IPS-18a (cell line): ENCODE data around the gene NUP50.

Source experiments
- H3K27ac ChIP-seq: one replicate; pipeline ENCODE4 v1.5.1; 2013; ENCODE audit warnings: low read length
- H3K27me3 ChIP-seq: one replicate; pipeline ENCODE4 v1.6.1; 2013; ENCODE audit warnings: mild to moderate bottlenecking, low read length; ENCODE audit not compliant: control insufficient read depth, insufficient read depth
- H3K36me3 ChIP-seq: one replicate; pipeline ENCODE4 v1.6.1; 2013; ENCODE audit warnings: low read depth, low read length; ENCODE audit not compliant: control insufficient read depth
- H3K4me1 ChIP-seq: one replicate; pipeline ENCODE4 v1.6.1; 2013; ENCODE audit warnings: low read depth, low read length; ENCODE audit not compliant: control insufficient read depth
- H3K4me3 ChIP-seq: one replicate; pipeline ENCODE4 v1.5.1; 2013; ENCODE audit warnings: low read length
- H3K9ac ChIP-seq: one replicate; pipeline ENCODE4 v1.6.1; 2013; ENCODE audit warnings: mild to moderate bottlenecking, low read length, moderate library complexity
- H3K9me3 ChIP-seq: one replicate; pipeline ENCODE4 v1.6.1; 2013; ENCODE audit warnings: low read depth, low read length; ENCODE audit not compliant: control insufficient read depth

NUP50 gene, protein sequence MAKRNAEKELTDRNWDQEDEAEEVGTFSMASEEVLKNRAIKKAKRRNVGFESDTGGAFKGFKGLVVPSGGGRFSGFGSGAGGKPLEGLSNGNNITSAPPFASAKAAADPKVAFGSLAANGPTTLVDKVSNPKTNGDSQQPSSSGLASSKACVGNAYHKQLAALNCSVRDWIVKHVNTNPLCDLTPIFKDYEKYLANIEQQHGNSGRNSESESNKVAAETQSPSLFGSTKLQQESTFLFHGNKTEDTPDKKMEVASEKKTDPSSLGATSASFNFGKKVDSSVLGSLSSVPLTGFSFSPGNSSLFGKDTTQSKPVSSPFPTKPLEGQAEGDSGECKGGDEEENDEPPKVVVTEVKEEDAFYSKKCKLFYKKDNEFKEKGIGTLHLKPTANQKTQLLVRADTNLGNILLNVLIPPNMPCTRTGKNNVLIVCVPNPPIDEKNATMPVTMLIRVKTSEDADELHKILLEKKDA

DNA sequence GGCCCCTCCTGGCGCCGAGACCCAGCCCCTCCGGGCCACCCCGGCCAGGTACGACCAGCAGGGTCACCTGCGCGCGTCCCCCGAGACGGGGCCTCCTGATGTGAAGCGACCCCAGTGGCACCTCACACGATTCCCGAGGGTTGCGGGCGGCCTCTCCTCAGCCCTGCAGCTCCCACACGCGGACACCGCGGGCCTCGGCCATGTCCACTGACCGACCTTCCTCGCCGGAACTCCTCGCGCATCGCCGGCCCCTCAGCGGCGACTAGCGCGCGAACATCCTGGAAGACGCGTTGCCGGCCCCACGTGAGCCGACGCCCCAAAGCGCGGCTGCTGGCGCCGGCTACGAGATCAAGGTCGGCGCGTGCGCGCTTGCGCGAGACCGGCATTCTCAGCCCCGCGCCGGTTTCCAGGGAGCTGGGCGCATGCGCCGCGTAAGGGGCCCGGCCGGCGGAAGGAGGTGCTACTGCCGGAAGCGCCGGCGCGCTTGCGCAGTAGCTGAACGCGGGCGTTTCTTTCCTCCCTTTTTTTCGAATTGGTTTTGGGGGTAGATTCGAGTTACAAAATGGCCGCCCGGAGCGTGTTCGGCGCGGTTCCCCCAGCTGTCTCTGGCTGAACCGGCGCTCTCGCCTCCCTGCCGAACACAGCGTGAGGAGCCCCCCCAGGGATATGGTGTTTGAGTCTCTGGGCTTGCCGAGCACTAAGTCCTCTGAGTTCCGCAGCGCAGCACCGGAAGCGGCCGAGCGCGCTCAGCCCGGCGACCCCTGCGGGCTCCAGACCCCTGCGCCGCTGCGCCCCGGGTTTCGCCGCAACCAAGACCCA, at the start of gene NUP50:
TSS of gene NUP50 (plus strand) at position 475 of the 819 bp plus-strand sequence. CDS start 4,253 bp downstream, outside the sequence.
- H3K27me3 ChIP-seq: no peaks in the 10 kb centered on the region
- no peaks in the 10 kb centered on the region for H3K9me3 ChIP-seq
- H3K9ac ChIP-seq: peak within 1 kb of the TSS; percentile 81
- H3K4me3 ChIP-seq: peak within 1 kb of the TSS; percentile 94
- peak within 1 kb of the TSS; percentile 71 for H3K27ac ChIP-seq
- peaks cover 13% of the 10 kb centered on the region for H3K4me1 ChIP-seq
- H3K36me3 ChIP-seq: peaks cover 22% of the 10 kb centered on the region

DNA sequence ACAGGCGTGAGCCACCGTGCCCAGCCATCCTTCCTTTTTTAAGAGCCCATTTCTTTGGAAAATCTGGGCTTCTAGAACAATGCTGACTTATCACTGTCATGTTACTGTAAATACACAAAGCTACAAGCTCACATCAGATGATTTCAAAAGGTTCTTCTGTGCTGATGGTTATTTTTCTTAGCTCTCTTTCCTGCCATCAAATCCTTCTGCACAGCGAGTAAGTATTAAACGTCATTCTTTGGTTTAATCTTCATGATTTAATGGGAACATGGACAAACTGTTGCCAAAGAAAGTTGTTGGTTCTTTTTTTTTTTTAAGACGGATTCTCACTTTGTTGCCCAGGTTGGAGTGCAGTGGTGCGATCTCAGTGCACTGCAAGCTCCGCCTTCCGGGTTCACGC, 43.3 kb upstream of the NUP50 start:
- H3K27ac ChIP-seq: no peak overlapping the region
- peaks cover 15% of the 10 kb centered on the region for H3K4me1 ChIP-seq
- no peak overlapping the region for H3K4me3 ChIP-seq
- H3K9me3 ChIP-seq: no peaks in the 10 kb centered on the region
- H3K27me3 ChIP-seq: peaks cover 13% of the 10 kb centered on the region
- no peak overlapping the region for H3K9ac ChIP-seq
- no peaks in the 10 kb centered on the region for H3K36me3 ChIP-seq

DNA sequence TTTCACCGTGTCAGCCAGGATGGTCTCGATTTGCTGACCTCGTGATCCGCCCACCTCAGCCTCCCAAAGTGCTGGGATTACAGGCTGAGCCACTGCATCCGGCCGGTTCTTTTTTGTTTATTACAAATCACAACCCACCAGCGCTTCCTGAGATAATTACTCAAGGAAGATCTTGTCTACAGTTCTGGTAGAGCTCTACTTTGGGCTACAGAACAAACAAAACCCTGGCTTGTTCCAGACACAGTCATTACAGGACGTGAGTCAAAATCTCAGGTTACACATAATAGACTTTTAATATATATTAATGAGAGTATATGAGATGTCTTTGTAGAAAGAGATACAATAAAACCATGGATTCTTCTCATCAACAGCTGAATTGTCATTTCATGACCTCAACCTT, 42.8 kb upstream of the NUP50 start:
- Histone ChIP-seq H3K27ac (no peak overlapping the region), H3K36me3 (no peaks in the 10 kb centered on the region), H3K9me3 (no peaks in the 10 kb centered on the region), H3K4me3 (no peak overlapping the region), H3K9ac (no peak overlapping the region), H3K27me3 (peaks cover 13% of the 10 kb centered on the region), H3K4me1 (peaks cover 17% of the 10 kb centered on the region)

DNA sequence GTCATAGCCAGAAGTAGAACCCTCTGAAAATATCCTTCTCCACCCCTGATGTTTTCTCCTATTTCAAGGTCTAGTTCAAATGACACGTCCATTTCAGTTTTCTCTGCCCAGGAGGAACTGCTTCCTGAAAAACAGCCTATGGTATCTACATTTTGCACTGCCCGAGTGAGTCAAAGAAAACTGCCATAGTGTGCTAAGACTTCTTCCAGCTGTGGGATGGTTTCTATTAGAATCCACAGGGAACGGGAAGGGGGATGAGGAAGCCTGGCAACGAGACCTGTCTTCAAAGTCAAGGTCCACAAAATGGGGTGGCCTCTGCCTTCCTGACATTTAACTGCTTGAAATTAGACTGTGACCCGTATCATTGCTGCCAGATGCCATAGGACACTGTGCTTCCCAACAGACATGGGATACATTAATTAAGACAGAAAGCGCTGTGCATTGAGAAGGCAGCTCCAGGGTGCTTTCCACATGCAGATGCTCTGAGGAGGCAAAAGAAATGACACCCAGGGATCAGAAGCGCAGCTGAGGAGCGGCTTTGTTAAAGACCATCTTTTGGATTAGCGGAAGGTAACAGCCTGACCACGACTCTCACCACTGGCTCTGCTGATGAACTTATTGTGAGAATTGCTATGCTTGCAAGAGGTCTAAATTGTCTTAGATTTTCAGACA, 39.4 kb upstream of the NUP50 start:
- Histone ChIP-seq H3K36me3 (no peaks in the 10 kb centered on the region), H3K27ac (no peak overlapping the region), H3K4me1 (peaks cover 17% of the 10 kb centered on the region), H3K27me3 (peaks cover 13% of the 10 kb centered on the region), H3K4me3 (no peak overlapping the region), H3K9me3 (no peaks in the 10 kb centered on the region), H3K9ac (no peak overlapping the region)

DNA sequence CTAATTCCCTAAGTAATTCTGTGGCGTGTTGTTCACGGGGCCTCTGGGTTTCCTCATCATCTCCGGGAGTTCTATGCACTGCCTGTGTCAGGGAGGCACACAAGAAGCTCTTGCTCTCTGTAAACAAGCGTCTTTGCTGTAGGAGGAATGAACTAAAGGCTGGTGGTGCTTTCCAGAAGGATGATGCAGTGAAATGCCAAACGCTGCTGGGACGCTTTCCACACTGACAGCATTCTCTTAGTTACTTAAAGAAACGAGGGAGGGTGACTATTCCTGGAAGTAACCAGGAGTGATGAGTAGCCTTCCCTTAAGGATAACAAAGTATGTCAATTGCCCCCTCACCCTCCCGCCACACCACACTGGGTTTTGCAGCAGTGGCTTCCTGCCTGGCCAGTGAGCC, 38.5 kb upstream of the NUP50 start:
- no peak overlapping the region for H3K4me3 ChIP-seq
- no peak overlapping the region for H3K9ac ChIP-seq
- H3K9me3 ChIP-seq: no peaks in the 10 kb centered on the region
- H3K27me3 ChIP-seq: peaks cover 13% of the 10 kb centered on the region
- H3K27ac ChIP-seq: no peak overlapping the region
- H3K4me1 ChIP-seq: peaks cover 17% of the 10 kb centered on the region
- no peaks in the 10 kb centered on the region for H3K36me3 ChIP-seq

DNA sequence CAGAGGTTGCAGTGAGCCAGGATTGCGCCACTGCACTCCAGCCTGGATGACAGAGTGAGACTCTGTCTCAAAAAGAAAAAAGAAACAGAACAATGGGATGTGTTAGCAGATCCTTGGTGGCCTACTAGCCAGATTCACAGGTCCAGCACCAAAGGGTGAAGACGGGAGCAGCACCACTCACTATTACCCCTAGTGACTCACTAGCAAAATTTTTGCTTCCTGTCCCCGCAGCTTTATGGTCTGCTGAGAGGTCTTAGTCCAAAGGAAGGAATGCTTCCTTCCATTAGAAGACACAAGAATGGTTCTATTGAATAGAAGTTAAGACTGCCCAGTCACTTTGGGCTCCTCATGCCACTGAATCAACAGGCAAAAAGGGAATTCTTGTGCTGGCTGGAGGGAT, 35.9 kb upstream of the NUP50 start:
- H3K4me1 ChIP-seq: peaks cover 17% of the 10 kb centered on the region
- H3K27me3 ChIP-seq: peaks cover 13% of the 10 kb centered on the region
- no peak overlapping the region for H3K27ac ChIP-seq
- no peak overlapping the region for H3K9ac ChIP-seq
- no peaks in the 10 kb centered on the region for H3K9me3 ChIP-seq
- H3K4me3 ChIP-seq: no peak overlapping the region
- H3K36me3 ChIP-seq: no peaks in the 10 kb centered on the region

DNA sequence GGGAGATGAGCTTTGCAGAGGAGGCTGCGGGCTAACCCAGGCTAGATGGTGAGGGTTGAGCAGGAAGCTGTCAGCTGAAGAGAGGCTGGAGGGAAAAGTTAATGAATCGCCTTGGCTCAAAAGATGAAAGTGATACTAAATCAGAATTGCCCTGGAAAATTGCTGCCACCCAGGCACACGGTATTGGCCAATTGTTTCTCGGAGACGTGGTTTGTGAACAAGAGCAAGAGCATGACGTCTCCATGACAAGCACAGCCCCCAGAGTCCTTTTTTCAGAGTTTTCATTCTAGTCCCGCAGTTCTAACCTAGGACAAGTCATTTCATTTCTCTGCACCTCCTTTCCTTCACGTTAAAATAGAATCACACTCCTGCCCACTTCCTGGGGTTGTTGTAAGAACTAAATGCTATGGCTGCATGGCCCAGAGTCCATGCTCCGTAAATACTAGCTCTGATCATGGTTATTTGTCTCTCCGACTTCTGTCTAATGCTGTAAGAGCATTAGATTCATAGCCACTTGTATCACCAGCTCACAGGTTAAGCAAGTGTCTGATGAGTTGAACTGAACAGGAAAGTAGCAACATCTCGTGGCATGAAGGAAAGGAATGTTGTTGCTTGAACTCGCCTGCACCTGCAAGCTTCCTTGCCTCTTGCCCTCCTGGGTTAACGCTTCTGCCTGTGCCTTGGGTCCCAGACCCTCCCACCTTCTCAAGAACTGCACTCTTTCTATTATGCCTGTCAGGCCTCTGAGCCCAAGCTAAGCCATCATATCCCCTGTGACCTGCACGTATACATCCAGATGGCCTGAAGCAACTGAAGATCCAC, 33.8 kb upstream of the NUP50 start:
- peaks cover 8% of the 10 kb centered on the region for H3K4me1 ChIP-seq
- H3K36me3 ChIP-seq: peaks cover 8% of the 10 kb centered on the region
- no peak overlapping the region for H3K27ac ChIP-seq
- H3K9me3 ChIP-seq: no peaks in the 10 kb centered on the region
- no peak overlapping the region for H3K4me3 ChIP-seq
- H3K27me3 ChIP-seq: peaks cover 4% of the 10 kb centered on the region
- H3K9ac ChIP-seq: no peak overlapping the region

DNA sequence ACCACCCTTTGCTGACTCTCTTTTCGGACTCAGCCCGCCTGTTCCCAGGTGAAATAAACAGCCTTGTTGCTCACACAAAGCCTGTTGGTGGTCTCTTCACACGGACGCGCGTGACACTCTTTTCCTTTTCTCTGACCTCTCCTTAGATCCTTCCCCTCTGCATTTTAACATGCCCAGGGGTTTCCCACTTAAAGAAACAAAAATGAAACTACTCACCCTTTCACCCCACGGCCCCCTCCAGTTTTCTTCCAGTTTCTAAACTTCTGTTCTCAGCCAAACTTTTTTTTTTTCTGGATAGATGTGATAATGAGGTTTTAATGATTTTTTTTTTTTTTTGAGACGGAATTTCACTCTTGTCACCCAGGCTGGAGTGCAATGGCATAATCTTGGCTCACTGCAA, 32.8 kb upstream of the NUP50 start:
- no peak overlapping the region for H3K9ac ChIP-seq
- no peak overlapping the region for H3K27ac ChIP-seq
- no peak overlapping the region for H3K4me3 ChIP-seq

DNA sequence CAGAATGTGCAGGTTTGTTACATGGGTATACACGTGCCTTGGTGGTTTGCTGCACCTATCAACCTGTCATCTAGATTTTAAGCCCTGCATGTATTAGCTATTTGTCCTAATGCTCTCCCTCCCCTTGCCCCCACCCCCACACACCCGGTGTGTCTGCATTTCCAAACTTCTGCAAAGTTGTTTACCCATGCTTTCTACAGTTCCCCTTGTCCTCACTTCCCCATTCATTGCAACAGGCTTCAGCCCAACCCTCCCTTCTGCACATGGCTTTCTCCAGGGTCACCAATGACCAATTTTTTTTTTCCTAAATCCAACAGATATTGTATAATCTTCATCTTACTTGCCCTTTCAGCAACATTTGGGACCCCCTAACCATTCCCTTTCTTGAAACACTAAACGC, 32.0 kb upstream of the NUP50 start:
- no peak overlapping the region for H3K4me3 ChIP-seq
- H3K9ac ChIP-seq: no peak overlapping the region
- H3K27ac ChIP-seq: no peak overlapping the region

More for the DNA sequence above, 32.8 kb upstream of the NUP50 start:
- Histone ChIP-seq H3K36me3 (peaks cover 8% of the 10 kb centered on the region), H3K27me3 (no peaks in the 10 kb centered on the region), H3K4me1 (no peaks in the 10 kb centered on the region), H3K9me3 (no peaks in the 10 kb centered on the region)

DNA sequence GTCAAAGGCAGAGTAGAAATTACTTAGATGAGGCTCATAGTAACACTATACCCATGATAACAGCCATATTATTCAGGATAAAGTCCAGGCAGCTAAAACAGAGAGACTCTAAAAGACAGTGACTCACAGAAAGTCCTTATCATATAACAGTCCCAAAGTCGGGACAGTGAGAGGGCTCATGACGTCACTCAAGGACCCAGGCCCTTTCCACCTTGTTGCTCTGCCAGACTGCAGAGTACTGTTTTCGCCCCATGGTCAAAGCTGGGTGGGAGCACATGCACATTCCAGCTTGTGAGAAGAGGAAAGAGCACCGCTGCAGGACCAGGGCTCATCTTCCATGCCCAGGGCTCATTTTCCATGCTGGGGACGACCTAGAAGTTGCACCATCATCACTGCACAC, 29.4 kb upstream of the NUP50 start:
- H3K36me3 ChIP-seq: peaks cover 8% of the 10 kb centered on the region
- no peak overlapping the region for H3K27ac ChIP-seq
- no peak overlapping the region for H3K4me3 ChIP-seq

More for the DNA sequence above, 32.0 kb upstream of the NUP50 start:
- H3K4me1 ChIP-seq: no peaks in the 10 kb centered on the region
- no peaks in the 10 kb centered on the region for H3K9me3 ChIP-seq
- peaks cover 8% of the 10 kb centered on the region for H3K36me3 ChIP-seq
- H3K27me3 ChIP-seq: no peaks in the 10 kb centered on the region

More for the DNA sequence above, 29.4 kb upstream of the NUP50 start:
- no peaks in the 10 kb centered on the region for H3K27me3 ChIP-seq
- H3K9ac ChIP-seq: no peak overlapping the region
- H3K4me1 ChIP-seq: no peaks in the 10 kb centered on the region
- H3K9me3 ChIP-seq: no peaks in the 10 kb centered on the region
